ENCODE data around the gene IQCH.

- TF ChIP-seq MAX (CRISPR knock-in tag; IDR thresholded peaks at IDR 0.05): no peak
- TF ChIP-seq, protein P1, sequence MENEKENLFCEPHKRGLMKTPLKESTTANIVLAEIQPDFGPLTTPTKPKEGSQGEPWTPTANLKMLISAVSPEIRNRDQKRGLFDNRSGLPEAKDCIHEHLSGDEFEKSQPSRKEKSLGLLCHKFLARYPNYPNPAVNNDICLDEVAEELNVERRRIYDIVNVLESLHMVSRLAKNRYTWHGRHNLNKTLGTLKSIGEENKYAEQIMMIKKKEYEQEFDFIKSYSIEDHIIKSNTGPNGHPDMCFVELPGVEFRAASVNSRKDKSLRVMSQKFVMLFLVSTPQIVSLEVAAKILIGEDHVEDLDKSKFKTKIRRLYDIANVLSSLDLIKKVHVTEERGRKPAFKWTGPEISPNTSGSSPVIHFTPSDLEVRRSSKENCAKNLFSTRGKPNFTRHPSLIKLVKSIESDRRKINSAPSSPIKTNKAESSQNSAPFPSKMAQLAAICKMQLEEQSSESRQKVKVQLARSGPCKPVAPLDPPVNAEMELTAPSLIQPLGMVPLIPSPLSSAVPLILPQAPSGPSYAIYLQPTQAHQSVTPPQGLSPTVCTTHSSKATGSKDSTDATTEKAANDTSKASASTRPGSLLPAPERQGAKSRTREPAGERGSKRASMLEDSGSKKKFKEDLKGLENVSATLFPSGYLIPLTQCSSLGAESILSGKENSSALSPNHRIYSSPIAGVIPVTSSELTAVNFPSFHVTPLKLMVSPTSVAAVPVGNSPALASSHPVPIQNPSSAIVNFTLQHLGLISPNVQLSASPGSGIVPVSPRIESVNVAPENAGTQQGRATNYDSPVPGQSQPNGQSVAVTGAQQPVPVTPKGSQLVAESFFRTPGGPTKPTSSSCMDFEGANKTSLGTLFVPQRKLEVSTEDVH (IDR thresholded peaks at IDR 0.05; ENCODE audit: low read depth, partially characterized antibody): no peak
Measured at GRCh38 chr15:67469680-67470079, 215.1 kb downstream of the IQCH start.

Measured in K562 (cell line).